ENCODE results near the gene FGF22. TPM values are rescaled to one million over a fixed set of nuclear protein-coding genes. Genes with fewer than 3 reads are reported as not detected.
A peak's percentile ranks its signal among the peaks of the same experiment; 100 is the strongest.

Gene FGF22
- total RNA-seq, 1 donor: not detected

GRCh38 chr19:644789-645188, 5.1 kb downstream of the FGF22 start:
- Histone ChIP-seq H3K4me2 (ENCODE audit: insufficient read depth, low read length) (no peak overlapping the region), H3K4me3 (ENCODE audit: insufficient read depth, low read length) (no peak overlapping the region), H2AFZ (ENCODE audit: low read length) (no peak overlapping the region), H3K4me1 (ENCODE audit: insufficient read depth, low read length) (no peaks in the 10 kb centered on the region), H3K27me3 (ENCODE audit: insufficient read depth, low read length) (no peaks in the 10 kb centered on the region), H3K9me3 (ENCODE audit: low read depth, low read length) (no peaks in the 10 kb centered on the region), H3K36me3 (ENCODE audit: insufficient read depth, low read length) (peaks cover 20% of the 10 kb centered on the region), H3K79me2 (ENCODE audit: insufficient read depth, low read length) (no peaks in the 10 kb centered on the region), H4K20me1 (ENCODE audit: insufficient read depth, low read length) (no peaks in the 10 kb centered on the region), H3K27ac (ENCODE audit: low read depth, low read length) (no peak overlapping the region)
- no peak for TF ChIP-seq CTCF (IDR thresholded peaks at IDR 0.05; ENCODE audit: extremely low read depth, low read depth, low read length)
- DNase-seq (ENCODE audit: insufficient read length, low spot score, missing footprints): peak; percentile 88

GRCh38 chr19:645912-646778, 6.5 kb downstream of the FGF22 start:
- DNase-seq (ENCODE audit: insufficient read length, low spot score, missing footprints): peak; percentile 79

GRCh38 chr19:646779-647565, 7.3 kb downstream of the FGF22 start:
- Histone ChIP-seq H2AFZ (ENCODE audit: low read length) (no peak overlapping the region), H4K20me1 (ENCODE audit: insufficient read depth, low read length) (peaks cover 2% of the 10 kb centered on the region), H3K4me3 (ENCODE audit: insufficient read depth, low read length) (no peak overlapping the region), H3K4me2 (ENCODE audit: insufficient read depth, low read length) (no peak overlapping the region), H3K4me1 (ENCODE audit: insufficient read depth, low read length) (no peaks in the 10 kb centered on the region), H3K36me3 (ENCODE audit: insufficient read depth, low read length) (peaks cover 20% of the 10 kb centered on the region), H3K79me2 (ENCODE audit: insufficient read depth, low read length) (peaks cover 14% of the 10 kb centered on the region), H3K9me3 (ENCODE audit: low read depth, low read length) (no peaks in the 10 kb centered on the region), H3K27ac (ENCODE audit: low read depth, low read length) (no peak overlapping the region), H3K27me3 (ENCODE audit: insufficient read depth, low read length) (no peaks in the 10 kb centered on the region)
- peak; percentile 88 for DNase-seq (ENCODE audit: insufficient read length, low spot score, missing footprints)
- no peak for TF ChIP-seq CTCF (IDR thresholded peaks at IDR 0.05; ENCODE audit: extremely low read depth, low read depth, low read length)

More at GRCh38 chr19:645912-646778, 6.5 kb downstream of the FGF22 start:
- Histone ChIP-seq H3K4me3 (ENCODE audit: insufficient read depth, low read length) (no peak overlapping the region), H2AFZ (ENCODE audit: low read length) (no peak overlapping the region), H3K9me3 (ENCODE audit: low read depth, low read length) (no peaks in the 10 kb centered on the region), H3K4me1 (ENCODE audit: insufficient read depth, low read length) (no peaks in the 10 kb centered on the region), H3K79me2 (ENCODE audit: insufficient read depth, low read length) (peaks cover 6% of the 10 kb centered on the region), H3K36me3 (ENCODE audit: insufficient read depth, low read length) (peaks cover 20% of the 10 kb centered on the region), H3K4me2 (ENCODE audit: insufficient read depth, low read length) (no peak overlapping the region), H4K20me1 (ENCODE audit: insufficient read depth, low read length) (no peaks in the 10 kb centered on the region), H3K27ac (ENCODE audit: low read depth, low read length) (no peak overlapping the region), H3K27me3 (ENCODE audit: insufficient read depth, low read length) (no peaks in the 10 kb centered on the region)
- no peak for TF ChIP-seq CTCF (IDR thresholded peaks at IDR 0.05; ENCODE audit: extremely low read depth, low read depth, low read length)
